SK-MEL-5 (cell line): ENCODE data around the gene TUBA1A. TPM values are rescaled to one million over a fixed set of nuclear protein-coding genes. Genes with fewer than 3 reads are reported as not detected.
"Not testable (repeated sequence)": the region's sequence is repeated elsewhere in the genome, so short reads cannot be mapped to it uniquely, and the experiment has no call there.

Experiments
- DNase-seq: peaks from one replicate; pipeline ENCODE4 v3.0.0-alpha.2; 2016; ENCODE audit warnings: low read depth, low spot score
- in situ Hi-C: cut with HindIII; loops from 2 replicates; pipeline ENCODE4 v1.10.0; 2016; ENCODE audit warnings: low sequenced_read_pairs, high pct_unique_total_duplicates, low pct_unique_long_range_greater_than_20kb
- total RNA-seq: library from RNA; depleted of rRNA; stranded (reverse); fragments of >200 nt; shearing (Covaris generic); gene quantifications from 2 replicates; pipeline ENCODE4 v1.2.3, GENCODE V29; 2014

TUBA1A gene
- total RNA-seq, 1 experiment from 2014 or later: 147 TPM

- in situ Hi-C loops: not testable (repeated sequence)
Measured at GRCh38 chr12:49183214-49183950, 5.5 kb downstream of the TUBA1A start.

GRCh38 chr12:49174218-49174617 is 14.7 kb downstream of the TUBA1A start:
- in situ Hi-C loops: no loop called here
- no peak for DNase-seq

More at GRCh38 chr12:49183214-49183950, 5.5 kb downstream of the TUBA1A start:
- DNase-seq: not testable (repeated sequence)

- DNase-seq: no peak
- in situ Hi-C loops: no loop called here
Measured at GRCh38 chr12:49170924-49171323, 18.0 kb downstream of the TUBA1A start.

- no peak for DNase-seq
- in situ Hi-C loops: no loop called here
Measured at GRCh38 chr12:49165114-49165513, 23.8 kb downstream of the TUBA1A start.

- DNase-seq, in situ Hi-C loops: not testable (repeated sequence)
Measured at GRCh38 chr12:49161901-49162300, 27.0 kb downstream of the TUBA1A start.

GRCh38 chr12:49161092-49161795 is 27.6 kb downstream of the TUBA1A start:
- DNase-seq: no peak
- in situ Hi-C loops: no loop called here

GRCh38 chr12:49160399-49160798 is 28.5 kb downstream of the TUBA1A start:
- no peak for DNase-seq
- in situ Hi-C loops: no loop called here

GRCh38 chr12:49154221-49154620 is 34.7 kb downstream of the TUBA1A start:
- in situ Hi-C loops: no loop called here

GRCh38 chr12:49147384-49147783 is 41.5 kb downstream of the TUBA1A start:
- in situ Hi-C loops: no loop called here

More at GRCh38 chr12:49154221-49154620, 34.7 kb downstream of the TUBA1A start:
- DNase-seq: no peak

GRCh38 chr12:49146406-49146805 is 42.5 kb downstream of the TUBA1A start:
- no peak for DNase-seq
- in situ Hi-C loops: no loop called here

More at GRCh38 chr12:49147384-49147783, 41.5 kb downstream of the TUBA1A start:
- DNase-seq: no peak

- in situ Hi-C loops: no loop called here
- no peak for DNase-seq
Measured at GRCh38 chr12:49144384-49144783, 44.5 kb downstream of the TUBA1A start.

GRCh38 chr12:49138999-49139398 is 49.9 kb downstream of the TUBA1A start:
- in situ Hi-C loops: no loop called here
- DNase-seq: no peak

GRCh38 chr12:49138587-49138986 is 50.3 kb downstream of the TUBA1A start:
- DNase-seq: peak; percentile 97
- in situ Hi-C loops: no loop called here

GRCh38 chr12:49137476-49137875 is 51.4 kb downstream of the TUBA1A start:
- in situ Hi-C loops: no loop called here
- no peak for DNase-seq

GRCh38 chr12:49136997-49137396 is 51.9 kb downstream of the TUBA1A start:
- DNase-seq, in situ Hi-C loops: not testable (repeated sequence)
